ENCODE measurements around the gene DPH1.
"Not testable (repeated sequence)": the region's sequence is repeated elsewhere in the genome, so short reads cannot be mapped to it uniquely, and the experiment has no call there.

DNA sequence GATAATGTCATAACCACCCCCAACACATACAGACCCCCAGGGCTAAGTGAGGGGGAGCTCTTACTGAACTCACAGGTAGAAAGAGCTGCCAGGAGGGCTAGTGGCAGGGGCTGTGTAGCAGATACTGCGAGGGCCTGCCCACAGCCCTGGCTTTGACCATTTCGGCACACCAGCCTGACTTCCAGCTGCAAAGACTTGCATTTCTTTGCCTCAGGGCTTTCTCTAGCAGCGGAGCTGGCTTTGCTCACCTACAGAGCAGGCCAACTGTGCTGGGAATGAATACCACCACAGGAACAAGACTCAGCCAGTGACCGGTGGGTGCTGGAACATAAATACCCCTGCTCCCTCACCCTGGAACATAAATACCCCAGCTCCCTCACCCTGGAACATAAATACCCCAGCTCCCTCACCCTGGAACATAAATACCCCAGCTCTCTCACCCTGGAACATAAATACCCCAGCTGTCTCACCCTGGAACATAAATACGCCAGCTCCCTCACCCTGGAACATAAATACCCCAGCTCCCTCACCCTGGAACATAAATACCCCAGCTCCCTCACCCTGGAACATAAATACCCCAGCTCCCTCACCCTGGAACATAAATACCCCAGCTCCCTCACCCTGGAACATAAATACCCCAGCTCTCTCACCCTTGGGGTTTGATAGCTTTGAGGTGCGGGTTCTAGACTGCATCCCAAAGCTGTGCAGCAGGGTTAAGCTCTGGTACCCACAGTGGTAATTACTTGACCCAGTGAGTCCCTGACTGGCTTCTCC lies 16.5 kb upstream of the DPH1 start:
- TF ChIP-seq POLR2A (IDR thresholded peaks at IDR 0.05), result not testable (repeated sequence)
- TF ChIP-seq, protein P1, sequence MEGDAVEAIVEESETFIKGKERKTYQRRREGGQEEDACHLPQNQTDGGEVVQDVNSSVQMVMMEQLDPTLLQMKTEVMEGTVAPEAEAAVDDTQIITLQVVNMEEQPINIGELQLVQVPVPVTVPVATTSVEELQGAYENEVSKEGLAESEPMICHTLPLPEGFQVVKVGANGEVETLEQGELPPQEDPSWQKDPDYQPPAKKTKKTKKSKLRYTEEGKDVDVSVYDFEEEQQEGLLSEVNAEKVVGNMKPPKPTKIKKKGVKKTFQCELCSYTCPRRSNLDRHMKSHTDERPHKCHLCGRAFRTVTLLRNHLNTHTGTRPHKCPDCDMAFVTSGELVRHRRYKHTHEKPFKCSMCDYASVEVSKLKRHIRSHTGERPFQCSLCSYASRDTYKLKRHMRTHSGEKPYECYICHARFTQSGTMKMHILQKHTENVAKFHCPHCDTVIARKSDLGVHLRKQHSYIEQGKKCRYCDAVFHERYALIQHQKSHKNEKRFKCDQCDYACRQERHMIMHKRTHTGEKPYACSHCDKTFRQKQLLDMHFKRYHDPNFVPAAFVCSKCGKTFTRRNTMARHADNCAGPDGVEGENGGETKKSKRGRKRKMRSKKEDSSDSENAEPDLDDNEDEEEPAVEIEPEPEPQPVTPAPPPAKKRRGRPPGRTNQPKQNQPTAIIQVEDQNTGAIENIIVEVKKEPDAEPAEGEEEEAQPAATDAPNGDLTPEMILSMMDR (IDR thresholded peaks at IDR 0.05), result not testable (repeated sequence)

Data from thyroid gland (tissue), 4 donors.